GM12878 (cell line): ENCODE results near the gene MACROD2. TPM values are rescaled to one million over a fixed set of nuclear protein-coding genes. Genes with fewer than 3 reads are reported as not detected.

ENCODE experiments used
- ATAC-seq: fragments of 200-7000 bp; cut with Tn5 transposase; 3 replicates; pipeline ENCODE4 v1.9.1; 2020; ENCODE audit warnings: mild to moderate bottlenecking, moderate library complexity
- BruUV-seq: library from RNA; stranded (reverse); fragments of 400-500 nt; replicated peaks from 2 replicates; lab custom pipeline; 2021; lab: Mats Ljungman, UMichigan
- CTCF ChIA-PET: fragments of 300-600 bp; sonication (Branson Sonifier 250); formaldehyde crosslinking; extraction: SDS; loops from one replicate; lab custom pipeline; 2021; ENCODE audit warnings: inconsistent platforms; lab: Yijun Ruan, JAX
- POLR2A ChIA-PET: fragments of 350-600 bp; formaldehyde crosslinking; extraction: SDS; loops from one replicate; lab custom pipeline; 2021; ENCODE audit warnings: inconsistent platforms; lab: Charles Lee
- RAD21 ChIA-PET: fragments of 300-600 bp; sonication (Branson Sonifier 250); formaldehyde crosslinking; loops from one replicate; lab custom pipeline; 2023; ENCODE audit warnings: antibody characterized with exemption; ENCODE audit not compliant: unreplicated experiment; lab: Charles Lee
- SMC1A ChIA-PET: fragments of 300-600 bp; sonication (Branson Sonifier 250); formaldehyde crosslinking; loops from one replicate; lab custom pipeline; 2023; ENCODE audit not compliant: unreplicated experiment, uncharacterized antibody; lab: Charles Lee
- DNase-seq: peaks from one replicate; pipeline ENCODE4 v3.0.0-alpha.2; 2011; ENCODE audit warnings: low read depth, low spot score
- FAIRE-seq: peaks from 3 replicates; lab custom pipeline; 2011; peaks lifted over from hg19 to GRCh38; lab: Jason Lieb, UNC
- H2AFZ ChIP-seq: 2 replicates; pipeline ENCODE4 v1.6.0; 2011; ENCODE audit warnings: low read depth, low read length, control low read depth; ENCODE audit not compliant: control insufficient read depth
- H3K27ac ChIP-seq: 2 replicates; pipeline ENCODE4 v1.5.1; 2011; ENCODE audit warnings: control low read depth; ENCODE audit not compliant: control insufficient read depth, insufficient read depth
- H3K27me3 ChIP-seq, 2 experiments: replicated peaks in 1 of 2; 2 replicates each; pipeline versions ENCODE4 v1.6.0 to v1.6.1; 2011; ENCODE audit warnings: low read length in 1 of 2; ENCODE audit not compliant: control insufficient read depth in 2 of 2, insufficient read depth in 2 of 2
- H3K36me3 ChIP-seq, 2 experiments: 2 replicates each; pipeline ENCODE4 v1.5.1; 2011; ENCODE audit warnings: low read length in 1 of 2; ENCODE audit not compliant: control insufficient read depth in 2 of 2, insufficient read depth in 2 of 2
- H3K4me1 ChIP-seq: 2 replicates; pipeline ENCODE4 v1.6.1; 2011; ENCODE audit warnings: mild to moderate bottlenecking, low read length, moderate library complexity, mixed read lengths; ENCODE audit not compliant: control insufficient read depth, insufficient read depth
- H3K4me2 ChIP-seq: 2 replicates; pipeline ENCODE4 v1.6.0; 2011; ENCODE audit warnings: control low read depth; ENCODE audit not compliant: control insufficient read depth, insufficient read depth
- H3K4me3 ChIP-seq: fragments of 200-600 bp; sonication (generic); 2 replicates; pipeline ENCODE4 v1.5.1; 2016
- H3K79me2 ChIP-seq: 2 replicates; pipeline ENCODE4 v1.6.0; 2011; ENCODE audit warnings: low read length; ENCODE audit not compliant: control insufficient read depth, insufficient read depth
- H3K9ac ChIP-seq: 2 replicates; pipeline ENCODE4 v1.8.0; 2011; ENCODE audit warnings: low read length, control low read depth, mixed read lengths; ENCODE audit not compliant: control insufficient read depth, insufficient read depth
- H3K9me3 ChIP-seq: replicated peaks from 3 replicates; pipeline ENCODE4 v1.5.1; 2011; ENCODE audit warnings: mild to moderate bottlenecking, low read length; ENCODE audit not compliant: control insufficient read depth, insufficient read depth
- H4K20me1 ChIP-seq: 2 replicates; pipeline ENCODE4 v1.6.0; 2011; ENCODE audit not compliant: control insufficient read depth, insufficient read depth
- FOS ChIP-seq: IDR thresholded peaks from 3 replicates; pipeline ENCODE4 v1.6.1; 2011; ENCODE audit warnings: borderline replicate concordance; ENCODE audit not compliant: insufficient read length; ENCODE audit errors: extremely low read depth
- JUNB ChIP-seq: IDR thresholded peaks from 2 replicates; pipeline ENCODE4 v1.6.1; 2016; ENCODE audit warnings: antibody characterized with exemption, mild to moderate bottlenecking
- KAT2A ChIP-seq: conservative IDR thresholded peaks from 2 replicates; pipeline ENCODE4 v1.6.1; 2011; ENCODE audit warnings: low read depth, low read length; ENCODE audit not compliant: control insufficient read depth
- MEF2A ChIP-seq: IDR thresholded peaks from 2 replicates; pipeline ENCODE4 v1.6.1; 2011; ENCODE audit warnings: low read depth, mild to moderate bottlenecking, low read length, moderate library complexity; ENCODE audit not compliant: insufficient read depth
- MYB ChIP-seq: fragments of 150-350 bp; IDR thresholded peaks from 2 replicates; pipeline ENCODE4 v1.6.1; 2014; ENCODE audit warnings: mild to moderate bottlenecking, low read depth, low read length, borderline replicate concordance
- NFYA ChIP-seq: IDR thresholded peaks from 2 replicates; pipeline ENCODE4 v1.6.1; 2011; ENCODE audit warnings: low read depth, mild to moderate bottlenecking, low read length, improper control_type of control experiment, borderline replicate concordance
- NRF1 ChIP-seq: conservative IDR thresholded peaks from 2 replicates; pipeline ENCODE4 v1.6.1; 2011; ENCODE audit warnings: mild to moderate bottlenecking, low read depth, low read length, improper control_type of control experiment
- PAX8 ChIP-seq: fragments of 450-650 bp; IDR thresholded peaks from 2 replicates; pipeline ENCODE4 v1.6.1; 2017; ENCODE audit warnings: mild to moderate bottlenecking, moderate library complexity
- POLR2AphosphoS5 ChIP-seq: IDR thresholded peaks from 2 replicates; pipeline ENCODE4 v1.6.1; 2011; ENCODE audit warnings: mild to moderate bottlenecking, low read length, inconsistent platforms
- POU2F2 ChIP-seq: IDR thresholded peaks from 3 replicates; pipeline ENCODE4 v1.6.1; 2011; ENCODE audit warnings: low read depth, mild to moderate bottlenecking, low read length, borderline replicate concordance
- RB1 ChIP-seq: fragments of 450-650 bp; formaldehyde crosslinking; IDR thresholded peaks from 2 replicates; pipeline ENCODE4 v1.6.1; 2017; ENCODE audit warnings: mild to moderate bottlenecking, borderline replicate concordance
- SIX5 ChIP-seq: IDR thresholded peaks from 2 replicates; pipeline ENCODE4 v1.6.1; 2011; ENCODE audit warnings: mild to moderate bottlenecking, low read depth, low read length, moderate library complexity; ENCODE audit not compliant: severe bottlenecking
- SREBF2 ChIP-seq: IDR thresholded peaks from 2 replicates; pipeline ENCODE4 v1.6.1; 2012; ENCODE audit warnings: mild to moderate bottlenecking, low read length
- TAF1 ChIP-seq: IDR thresholded peaks from 2 replicates; pipeline ENCODE4 v1.6.1; 2011; ENCODE audit warnings: mild to moderate bottlenecking, low read depth, low read length, borderline replicate concordance
- WRNIP1 ChIP-seq: IDR thresholded peaks from 2 replicates; pipeline ENCODE4 v1.6.1; 2011; ENCODE audit warnings: low read depth, low read length, improper control_type of control experiment, borderline replicate concordance
- YBX1 ChIP-seq: fragments of 450-650 bp; IDR thresholded peaks from 2 replicates; pipeline ENCODE4 v1.6.1; 2016; ENCODE audit warnings: antibody characterized with exemption
- ZBED1 ChIP-seq: IDR thresholded peaks from 2 replicates; pipeline ENCODE4 v1.6.1; 2016; ENCODE audit warnings: borderline replicate concordance
- ZNF217 ChIP-seq: fragments of 450-650 bp; IDR thresholded peaks from 2 replicates; pipeline ENCODE4 v1.6.1; 2017; ENCODE audit warnings: antibody characterized with exemption, mild to moderate bottlenecking
- WGBS: methylation state at CpG from one replicate; pipeline ENCODE4 v1.1.6; 2016; ENCODE audit warnings: low lambda C conversion rate; ENCODE audit not compliant: insufficient replicate concordance, insufficient coverage; ENCODE audit errors: missing lambda C conversion rate; 5-methylcytosine and 5-hydroxymethylcytosine counted together
- in situ Hi-C: fragments of 300-500 bp; cut with MboI; formaldehyde crosslinking; loops from 9 replicates; pipeline ENCODE4 v1.14.3; 2018; ENCODE audit warnings: mixed read lengths
- intact Hi-C: fragments of 100-400 bp; cut with micrococcal nuclease; formaldehyde crosslinking; loops from one replicate; pipeline ENCODE4 v1.14.2; 2022; ENCODE audit not compliant: unreplicated experiment
- polyA plus RNA-seq, 11 experiments: library from polyadenylated mRNA; depleted of rRNA in 4 of 11; unstranded in 6 of 11; stranded (reverse) in 5 of 11; fragments of >200 nt; fragmentation: Nextera tagmentation in 4 of 11; fragmentation: Illumina TruSeq in 1 of 11; extraction: Ambion mirVana in 4 of 11; extraction: Trizol in 1 of 11; gene quantifications; 1 replicate in 1 of 11; 2 replicates in 10 of 11; pipeline versions ENCODE4 v1.2.1 to v1.2.3, GENCODE V29; 2011 to 2016; ENCODE audit warnings: inconsistent platforms in 2 of 11, missing spikeins in 2 of 11, low read depth in 1 of 11
- total RNA-seq, 4 experiments: library from RNA; depleted of rRNA in 3 of 4; stranded (reverse); fragments of >200 nt in 3 of 4; fragmentation: Illumina TruSeq in 1 of 4; extraction: Trizol in 1 of 4; gene quantifications; 2 replicates each; pipeline versions ENCODE4 v1.2.1 to v1.2.3, GENCODE V29; 2013 to 2021
- TF ChIP-seq, protein P1 (sequence below): IDR thresholded peaks from 2 replicates; pipeline ENCODE4 v1.6.1; 2012; ENCODE audit warnings: low read depth, low read length, improper control_type of control experiment
- TF ChIP-seq, protein P2 (sequence below): fragments of 450-650 bp; IDR thresholded peaks from 2 replicates; pipeline ENCODE4 v1.6.1; 2017; ENCODE audit warnings: borderline replicate concordance

Gene MACROD2
- total and polyA plus RNA-seq, 10 of the 15 experiments (the other 5 are each of a cell fraction or from before 2014, with no cell fraction given), result 1.1 to 21.5 (median 2.2) TPM

DNA sequence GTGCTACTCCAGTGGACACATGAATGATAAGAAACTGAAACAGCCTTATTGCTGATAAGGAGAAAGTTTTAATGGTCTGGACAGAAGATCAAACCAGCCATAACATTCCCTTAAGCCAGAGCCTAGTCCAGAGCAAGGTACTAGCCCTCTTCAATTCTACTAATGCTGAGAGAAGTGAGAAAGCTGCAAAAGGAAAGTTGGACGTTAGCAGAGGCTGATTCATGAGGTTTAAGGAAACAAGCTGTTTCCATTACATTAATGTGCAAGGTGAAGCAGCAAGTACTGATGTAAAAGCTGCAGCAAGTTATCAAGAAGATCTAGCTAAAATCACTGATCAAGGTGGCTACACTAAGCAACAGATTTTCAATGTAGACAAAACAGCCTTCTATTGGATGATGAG is 1943.5 kb downstream of the MACROD2 start:
- H3K9ac ChIP-seq, result no peak overlapping the region
- H3K79me2 ChIP-seq, result no peaks in the 10 kb centered on the region
- FAIRE-seq (no peak), DNase-seq (no peak), ATAC-seq (no peak)
- CTCF ChIA-PET, result no interaction called here
- peaks cover 8% of the 10 kb centered on the region for H3K4me1 ChIP-seq
- H3K4me3 ChIP-seq, result no peak overlapping the region
- no peaks in the 10 kb centered on the region; a peak in 1 of 4 replicates for H3K36me3 ChIP-seq
- H3K4me2 ChIP-seq, result no peak overlapping the region
- RAD21 ChIA-PET, result no interaction called here
- intact Hi-C loops, result no loop called here
- H3K9me3 ChIP-seq, result peaks cover 10% of the 10 kb centered on the region; the same call in 2 of the 3 replicates
- POLR2A ChIA-PET, result interaction anchor here (1.3 kb wide), 1 partner anchor 10 kb away, joined by 3 read pairs; no protein-coding TSS in a partner anchor
- no peak for TF ChIP-seq SREBF2
- TF ChIP-seq, protein P1, sequence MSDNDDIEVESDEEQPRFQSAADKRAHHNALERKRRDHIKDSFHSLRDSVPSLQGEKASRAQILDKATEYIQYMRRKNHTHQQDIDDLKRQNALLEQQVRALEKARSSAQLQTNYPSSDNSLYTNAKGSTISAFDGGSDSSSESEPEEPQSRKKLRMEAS, result no peak
- no peak for TF ChIP-seq POU2F2
- no peak for TF ChIP-seq JUNB
- TF ChIP-seq FOS, result no peak
- in situ Hi-C loops, result no loop called here
- WGBS, result 62% methylated on average over 1 of the region's 1 CpG
- H3K27me3 ChIP-seq, result no peaks in the 10 kb centered on the region
- H4K20me1 ChIP-seq, result no peaks in the 10 kb centered on the region
- H3K27ac ChIP-seq, result no peak overlapping the region
- no peak overlapping the region for H2AFZ ChIP-seq
- SMC1A ChIA-PET, result interaction anchor here (1.5 kb wide), 1 partner anchor 39 kb away, joined by 5 read pairs; no protein-coding TSS in a partner anchor
- BruUV-seq, result no TSS peak

DNA sequence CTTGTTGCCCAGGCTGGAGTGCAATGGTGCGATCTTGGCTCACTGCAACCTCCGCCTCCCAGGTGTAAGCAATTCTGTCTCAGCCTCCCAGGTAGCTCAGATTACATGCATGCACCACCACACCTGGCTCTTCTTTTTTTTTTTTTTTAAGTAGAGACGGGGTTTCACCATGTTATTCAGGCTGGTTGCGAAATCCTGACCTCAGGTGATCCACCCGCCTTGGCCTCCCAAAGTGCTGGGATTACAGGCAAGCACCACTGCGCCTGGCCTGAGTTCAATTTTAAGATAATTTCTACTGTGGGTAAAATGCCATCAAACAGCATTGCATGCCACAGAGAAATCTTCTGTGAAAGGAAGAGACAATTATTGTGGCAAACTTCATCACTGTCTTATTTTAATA is 1944.8 kb downstream of the MACROD2 start:
- ATAC-seq (no peak), FAIRE-seq (no peak), DNase-seq (no peak)
- CTCF ChIA-PET, result no interaction called here
- Histone ChIP-seq H3K36me3 (no peaks in the 10 kb centered on the region; a peak in 1 of 4 replicates), H3K27me3 (no peaks in the 10 kb centered on the region), H3K9ac (no peak overlapping the region), H3K4me2 (no peak overlapping the region), H3K4me3 (no peak overlapping the region), H3K9me3 (peaks cover 10% of the 10 kb centered on the region; the same call in 2 of the 3 replicates), H3K27ac (no peak overlapping the region), H3K79me2 (no peaks in the 10 kb centered on the region), H4K20me1 (no peaks in the 10 kb centered on the region), H2AFZ (no peak overlapping the region), H3K4me1 (peaks cover 8% of the 10 kb centered on the region)
- intact Hi-C loops, result no loop called here
- 93% methylated on average over 4 of the region's 6 CpGs for WGBS
- RAD21 ChIA-PET, result no interaction called here
- SMC1A ChIA-PET, result no interaction called here
- TF ChIP-seq MEF2A, result no peak
- no peak for TF ChIP-seq PAX8
- no peak for TF ChIP-seq MYB
- no peak for TF ChIP-seq RB1
- TF ChIP-seq ZBED1, result no peak
- TF ChIP-seq, protein P2, sequence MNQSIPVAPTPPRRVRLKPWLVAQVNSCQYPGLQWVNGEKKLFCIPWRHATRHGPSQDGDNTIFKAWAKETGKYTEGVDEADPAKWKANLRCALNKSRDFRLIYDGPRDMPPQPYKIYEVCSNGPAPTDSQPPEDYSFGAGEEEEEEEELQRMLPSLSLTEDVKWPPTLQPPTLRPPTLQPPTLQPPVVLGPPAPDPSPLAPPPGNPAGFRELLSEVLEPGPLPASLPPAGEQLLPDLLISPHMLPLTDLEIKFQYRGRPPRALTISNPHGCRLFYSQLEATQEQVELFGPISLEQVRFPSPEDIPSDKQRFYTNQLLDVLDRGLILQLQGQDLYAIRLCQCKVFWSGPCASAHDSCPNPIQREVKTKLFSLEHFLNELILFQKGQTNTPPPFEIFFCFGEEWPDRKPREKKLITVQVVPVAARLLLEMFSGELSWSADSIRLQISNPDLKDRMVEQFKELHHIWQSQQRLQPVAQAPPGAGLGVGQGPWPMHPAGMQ, result no peak
- TF ChIP-seq TAF1, result no peak
- TF ChIP-seq YBX1, result no peak
- TF ChIP-seq KAT2A, result no peak
- TF ChIP-seq NFYA, result no peak
- TF ChIP-seq WRNIP1, result no peak
- TF ChIP-seq SIX5, result no peak
- no peak for TF ChIP-seq POLR2AphosphoS5
- no peak for TF ChIP-seq NRF1
- no peak for TF ChIP-seq ZNF217
- no TSS peak for BruUV-seq
- POLR2A ChIA-PET, result no interaction called here
- in situ Hi-C loops, result no loop called here
